ENCODE results near the gene TMEM204.

Gene TMEM204

DNA sequence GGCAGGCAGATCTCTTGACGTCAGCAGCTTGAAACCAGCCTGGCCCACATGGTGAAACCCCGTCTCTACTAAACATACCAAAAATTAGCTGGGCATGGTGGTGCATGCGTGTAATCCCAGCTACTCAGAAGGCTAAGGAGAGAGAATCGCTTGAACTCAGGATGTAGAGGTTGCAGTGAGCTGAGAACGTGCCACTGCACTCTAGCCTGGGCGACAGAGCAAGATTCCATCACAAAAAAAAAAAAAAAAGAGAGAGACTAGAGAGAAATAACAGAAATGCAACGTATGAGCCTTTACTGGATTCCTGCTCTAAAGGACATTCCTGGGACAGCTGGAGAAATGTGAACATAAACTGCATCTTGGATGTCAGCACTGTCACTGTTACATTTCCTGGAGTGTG lies 67.6 kb downstream of the TMEM204 start:
- DNase-seq = no peak

DNA sequence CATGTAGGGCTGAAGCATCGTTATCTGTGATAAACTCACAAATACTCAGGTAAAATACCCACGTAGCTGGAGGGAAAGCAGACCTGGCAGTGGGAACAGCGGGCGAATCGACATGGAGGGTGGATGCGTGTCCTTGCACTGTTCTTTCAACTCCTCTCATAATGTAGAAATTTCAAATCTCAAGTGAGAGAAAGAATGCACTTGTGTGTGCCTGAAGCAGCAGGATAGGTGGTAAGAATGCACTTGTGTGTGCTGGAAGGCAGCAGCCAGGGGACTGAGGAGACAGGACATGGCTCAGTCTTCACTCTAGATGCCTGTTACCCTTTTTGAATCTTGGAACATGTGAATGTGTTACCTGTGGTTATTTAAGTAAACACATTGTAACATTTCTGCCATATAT lies 68.0 kb downstream of the TMEM204 start:
- DNase-seq = no peak

DNA sequence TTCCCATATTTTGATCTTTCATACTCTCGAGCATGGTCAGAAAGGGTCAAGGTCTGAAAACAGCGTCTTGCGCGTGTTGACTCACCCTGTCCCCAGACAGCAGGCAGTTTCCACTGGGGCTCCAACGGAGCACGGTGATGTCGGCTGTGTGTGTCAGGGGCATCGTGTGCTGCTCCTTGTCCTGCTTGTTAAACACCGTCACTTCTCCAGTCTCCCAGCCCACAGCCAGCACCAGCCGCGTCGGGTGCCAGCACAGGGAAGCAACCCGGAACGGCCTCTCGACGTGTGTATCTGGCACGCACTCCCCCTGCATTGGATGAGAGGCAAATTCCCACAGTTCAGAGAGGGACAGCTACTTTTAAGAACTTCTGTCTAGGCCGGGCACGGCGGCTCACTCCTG lies 68.8 kb downstream of the TMEM204 start:
- DNase-seq = no peak
